ENCODE measurements around the gene DCAF12.
A peak's percentile ranks its signal among the peaks of the same experiment; 100 is the strongest.

The DCAF12 gene

DNA sequence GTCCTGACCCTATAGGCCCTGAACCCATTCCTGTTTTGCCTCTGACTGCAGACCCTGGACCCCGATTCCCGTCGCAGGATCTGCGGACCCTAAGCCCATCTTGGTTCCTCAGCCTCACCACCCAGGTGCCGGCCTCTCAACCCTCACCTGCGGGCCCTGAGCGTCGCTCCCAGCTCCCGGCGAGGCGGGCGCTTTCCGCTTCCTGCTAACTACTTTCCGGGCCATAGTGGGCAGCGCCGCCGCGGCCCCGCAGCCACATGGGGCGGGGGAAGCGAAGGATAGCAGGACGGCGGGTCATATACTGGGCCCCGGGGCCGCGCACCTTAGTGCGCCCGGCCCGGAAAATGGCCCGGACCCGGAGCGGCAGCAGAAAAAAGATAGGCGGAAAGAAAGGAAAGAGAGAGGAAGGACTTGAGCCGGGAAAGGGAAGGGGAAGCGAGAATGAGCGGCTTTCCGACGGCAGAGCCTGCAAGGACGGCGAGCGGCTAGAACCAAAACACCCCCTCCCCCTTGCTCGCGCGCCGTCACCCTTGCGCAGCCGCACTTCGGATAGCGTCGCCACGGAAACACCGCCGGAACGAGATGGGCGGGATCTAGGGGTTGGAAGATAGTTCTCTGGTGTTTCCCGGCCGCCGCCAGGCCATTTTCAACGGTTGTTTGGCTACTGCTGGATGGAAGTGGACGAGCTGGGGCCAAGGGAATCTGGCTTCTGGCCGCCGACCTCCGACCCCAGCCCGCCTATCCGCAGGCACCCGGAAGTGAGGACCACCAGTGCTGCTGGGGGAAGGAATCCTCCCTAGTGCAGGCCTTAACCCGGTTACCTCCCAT, at the start of gene DCAF12:
Gene DCAF12, minus strand, starts transcription at position 492 of the 828 bp plus-strand sequence. Its CDS starts 267 bp downstream, at position 225.
- peak; percentile 91 for DNase-seq (ENCODE audit: low spot score)

DNA sequence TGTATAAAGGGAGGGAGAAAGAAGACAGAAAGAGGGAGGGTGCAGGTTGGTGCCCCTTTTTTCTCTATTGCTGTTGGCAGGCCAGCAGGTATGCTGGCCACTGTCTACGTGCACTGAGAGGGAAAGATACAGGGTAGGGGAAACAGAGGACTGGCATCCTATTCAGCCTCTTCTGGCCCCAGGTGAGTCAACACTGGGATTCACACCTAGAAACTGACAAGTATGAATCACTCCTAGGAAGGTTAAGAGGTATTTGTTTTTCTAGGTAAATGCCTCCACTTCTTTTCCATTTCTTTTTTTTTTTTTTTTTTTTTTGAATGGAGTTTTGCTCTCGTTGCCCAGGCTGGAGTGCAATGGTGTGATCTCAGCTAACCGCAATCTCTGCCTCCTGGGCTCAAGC, 49.6 kb upstream of the DCAF12 start:
- no peak for DNase-seq (ENCODE audit: low spot score)

- peak; percentile 68 for DNase-seq (ENCODE audit: low spot score)
These were observed 45.4 kb upstream of the DCAF12 start for GRCh38 chr9:34171753-34172535.

DNA sequence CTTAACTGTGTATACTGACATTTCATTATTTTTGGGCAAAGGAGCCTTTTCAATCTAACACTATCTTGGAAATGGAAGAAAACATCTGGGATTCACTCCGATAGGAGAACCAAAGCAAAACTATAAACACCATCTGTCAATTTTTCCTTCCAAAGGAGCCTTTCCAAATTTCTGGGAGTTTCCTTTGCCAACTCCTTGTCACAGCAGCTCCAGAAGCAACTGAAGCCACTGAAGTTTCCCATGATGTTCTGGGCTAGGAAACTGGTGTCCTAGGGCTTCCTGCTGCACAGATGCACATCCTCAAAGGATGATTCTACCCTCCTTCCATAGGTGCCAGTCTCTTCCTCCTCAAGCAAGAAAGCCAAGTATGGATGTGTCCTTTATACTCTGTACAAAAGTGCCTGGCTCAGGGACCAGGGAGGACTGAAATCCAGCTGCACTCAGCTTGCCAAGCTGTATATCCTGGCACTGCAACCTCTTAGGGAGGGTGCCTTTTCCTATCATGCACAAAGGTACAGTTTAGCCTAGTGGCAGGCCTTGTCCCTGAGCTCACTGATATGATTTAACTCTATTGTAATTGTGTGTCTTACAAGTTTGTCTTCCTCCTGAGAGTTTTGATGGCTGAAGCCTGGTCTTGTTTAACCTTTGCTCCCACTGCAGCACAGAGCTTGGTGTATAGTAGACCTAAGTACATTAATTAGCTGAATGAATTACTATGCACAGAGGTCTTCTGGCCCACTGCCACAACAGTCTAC, 43.9 kb upstream of the DCAF12 start:
- DNase-seq (ENCODE audit: low spot score), result no peak

- no peak for DNase-seq (ENCODE audit: low spot score)
These were observed 42.6 kb upstream of the DCAF12 start for GRCh38 chr9:34169125-34169524.

GRCh38 chr9:34163434-34163833, 36.9 kb upstream of the DCAF12 start:
- no peak for DNase-seq (ENCODE audit: low spot score)

DNA sequence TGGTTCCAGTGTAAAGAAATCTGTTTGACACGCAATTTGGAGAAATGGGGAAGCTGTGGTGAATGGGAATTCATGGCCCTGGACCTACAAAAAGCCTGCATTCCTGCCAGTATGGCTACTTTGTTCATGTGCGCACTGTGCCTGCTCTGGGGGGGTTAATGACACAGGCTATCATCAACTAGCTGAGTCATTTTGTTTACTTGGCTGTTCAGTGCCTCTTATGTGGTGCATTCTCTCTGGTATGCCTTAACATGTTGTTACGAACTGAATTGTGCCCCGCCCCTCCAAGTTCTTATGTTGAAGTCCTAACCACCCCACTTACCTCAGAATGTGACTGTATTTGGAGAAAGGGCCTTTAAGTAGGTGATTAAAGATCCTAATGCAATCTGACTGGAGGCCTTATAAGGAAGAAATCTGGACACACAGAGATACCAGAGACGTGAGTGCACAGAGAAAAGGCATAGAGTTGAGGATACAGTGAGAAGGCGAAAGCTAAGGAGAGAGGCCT, 31.9 kb upstream of the DCAF12 start:
- no peak for DNase-seq (ENCODE audit: low spot score)

DNA sequence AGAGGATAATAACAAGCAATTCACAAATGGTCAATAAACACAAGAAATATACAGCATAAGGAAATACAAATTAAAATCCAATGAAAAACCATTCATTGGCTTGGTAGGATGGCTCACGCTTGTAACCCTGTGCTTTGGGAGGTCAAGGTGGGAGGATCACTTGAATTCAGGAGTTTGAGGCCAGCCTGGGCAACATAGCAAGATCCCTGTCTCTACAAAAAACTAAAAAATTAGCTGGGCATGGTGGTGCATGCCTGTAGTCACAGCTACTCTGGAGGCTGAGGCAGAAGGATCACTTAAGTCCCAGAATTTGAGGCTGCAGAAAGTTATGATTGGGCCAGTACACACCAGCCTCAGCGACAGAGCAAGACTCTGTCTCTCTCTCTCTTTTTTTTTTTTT, 31.4 kb upstream of the DCAF12 start:
- no peak for DNase-seq (ENCODE audit: low spot score)

- no peak for DNase-seq (ENCODE audit: low spot score)
These were observed 30.8 kb upstream of the DCAF12 start for GRCh38 chr9:34157318-34157717.

- no peak for DNase-seq (ENCODE audit: low spot score)
These were observed 27.6 kb upstream of the DCAF12 start for GRCh38 chr9:34154057-34154456.

GRCh38 chr9:34151398-34151797, 24.9 kb upstream of the DCAF12 start:
- DNase-seq (ENCODE audit: low spot score), result no peak

DNA sequence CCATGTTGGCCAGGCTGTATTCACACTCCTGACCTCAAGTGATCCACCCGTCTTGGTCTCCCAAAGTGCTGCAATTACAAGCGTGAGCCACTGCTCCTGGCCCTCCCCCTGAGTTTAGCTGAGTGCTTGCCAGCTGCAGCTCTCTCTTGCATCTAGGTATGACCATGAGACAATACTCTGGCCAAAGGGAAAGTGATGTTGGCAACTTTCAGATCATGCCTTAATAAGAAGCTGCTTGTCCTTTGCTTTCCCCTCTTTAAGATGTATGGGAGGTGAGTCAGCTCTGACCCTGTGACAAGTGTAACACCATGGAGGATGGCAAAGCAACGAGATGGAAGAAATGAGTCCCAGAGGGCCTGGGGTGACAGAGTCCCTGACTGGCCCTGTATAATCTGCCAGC, 18.7 kb upstream of the DCAF12 start:
- no peak for DNase-seq (ENCODE audit: low spot score)

DNA sequence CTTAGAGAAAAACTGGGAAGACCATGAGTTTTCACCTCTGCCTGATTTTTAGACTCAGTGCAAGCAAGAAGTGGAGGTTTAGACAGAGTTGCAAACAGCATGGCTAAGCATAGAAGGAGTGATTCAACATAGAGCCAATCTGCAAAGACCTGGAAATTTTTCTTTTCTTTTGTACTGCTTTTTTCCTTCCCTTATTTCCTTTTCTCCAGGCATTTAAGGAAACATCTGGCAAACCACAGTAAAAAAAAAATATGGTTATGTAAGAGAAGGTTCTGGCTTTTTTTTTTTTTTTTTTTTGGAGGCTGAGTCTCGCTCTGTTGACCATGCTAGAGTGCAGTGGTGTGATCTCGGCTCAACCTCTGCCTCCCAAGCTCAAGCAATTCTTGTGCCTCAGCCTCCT, 16.6 kb upstream of the DCAF12 start:
- DNase-seq (ENCODE audit: low spot score), result no peak

GRCh38 chr9:34140853-34141252, 14.4 kb upstream of the DCAF12 start:
- DNase-seq (ENCODE audit: low spot score), result no peak

- no peak for DNase-seq (ENCODE audit: low spot score)
These were observed 13.1 kb upstream of the DCAF12 start for GRCh38 chr9:34139477-34140146.

GRCh38 chr9:34138644-34139043, 12.1 kb upstream of the DCAF12 start:
- DNase-seq (ENCODE audit: low spot score), result peak; percentile 15

- DNase-seq (ENCODE audit: low spot score), result no peak
These were observed 8.0 kb upstream of the DCAF12 start for GRCh38 chr9:34134521-34134920.

DNA sequence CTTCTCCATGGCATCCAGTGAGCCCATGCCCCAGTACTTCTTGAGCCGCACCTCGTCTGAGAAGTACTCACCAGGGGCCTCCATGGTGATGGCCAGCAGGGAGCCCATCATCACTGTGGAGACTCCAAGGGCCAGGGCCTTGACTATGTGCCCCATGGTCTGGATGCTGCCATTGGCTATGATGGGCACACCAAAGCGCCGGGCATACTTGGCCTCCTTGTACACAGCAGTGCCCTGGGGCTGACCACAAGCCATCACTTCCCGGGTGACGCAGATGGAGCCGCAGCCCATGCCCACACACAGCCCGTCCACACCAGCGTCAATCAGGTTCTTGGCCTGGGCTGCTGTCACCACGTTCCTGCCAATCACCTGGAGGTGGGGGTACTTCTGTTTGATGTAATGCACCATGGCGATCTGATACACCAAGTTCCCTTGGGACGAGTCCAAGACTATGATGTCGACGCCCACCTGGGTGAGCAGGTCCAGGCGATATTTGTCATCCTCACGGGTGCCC, 7.0 kb upstream of the DCAF12 start:
- DNase-seq (ENCODE audit: low spot score), result no peak

GRCh38 chr9:34131571-34131970, 5.1 kb upstream of the DCAF12 start:
- no peak for DNase-seq (ENCODE audit: low spot score)

DNA sequence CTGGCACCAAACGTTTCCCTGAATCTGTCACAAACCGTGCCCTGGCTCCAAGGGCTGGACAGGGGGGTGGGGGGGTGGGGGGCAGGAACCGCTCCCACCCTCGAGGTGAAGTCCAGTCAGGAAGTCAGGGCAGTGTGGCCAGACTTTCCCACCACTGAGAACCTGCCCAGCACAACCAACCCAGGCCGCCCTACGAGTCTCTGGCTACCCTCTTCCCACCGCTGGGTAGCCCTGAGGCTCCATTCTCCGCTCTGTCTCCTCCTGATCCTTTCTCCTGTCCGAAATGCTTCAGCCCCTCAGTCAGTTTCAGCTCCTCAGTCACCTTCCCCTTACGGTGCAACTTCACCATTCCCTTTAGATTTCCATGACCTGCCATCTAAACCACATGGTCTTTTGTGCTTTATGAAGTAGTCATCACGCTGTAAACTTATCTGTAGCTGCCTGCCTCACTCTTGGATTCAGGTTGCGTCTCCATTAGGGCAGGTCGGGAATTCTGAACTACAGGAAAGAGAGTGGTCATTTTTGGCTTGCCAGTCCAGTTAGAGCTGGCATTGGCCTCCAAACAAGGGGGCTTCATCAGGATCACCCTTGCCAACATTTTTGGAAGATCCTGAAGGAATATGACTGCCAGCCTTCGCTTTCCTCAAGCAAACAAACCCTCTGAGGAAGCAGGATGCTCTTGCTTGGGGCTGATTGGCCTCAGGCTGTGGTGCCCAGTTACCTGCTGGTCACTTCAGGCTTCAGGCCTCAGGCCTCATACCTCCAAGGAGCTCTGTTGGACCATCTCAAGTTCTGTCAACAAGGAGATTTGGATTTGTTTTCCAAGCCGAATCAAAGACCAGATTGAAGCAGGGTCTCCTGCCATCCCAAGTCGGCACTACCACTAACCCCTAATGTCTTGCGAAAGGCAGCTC, 794 bp upstream of the DCAF12 start:
- no peak for DNase-seq (ENCODE audit: low spot score)

All from CD4-positive, alpha-beta T cell treated with Interleukin-2 at 100 ng/mL for 4 hours (primary cell).